GM19099 (cell line): ENCODE results near the gene C19orf12.

Experiments used
- POLR2A ChIP-seq: IDR thresholded peaks from 3 replicates; pipeline ENCODE4 v1.6.1; 2011; ENCODE audit warnings: low read depth; ENCODE audit not compliant: insufficient read length; ENCODE audit errors: extremely low read depth

Gene C19orf12

GRCh38 chr19:29714953-29715700 is at the start of gene C19orf12:
Gene C19orf12, minus strand, starts transcription at chr19:29715261. Its CDS starts 6,848 bp downstream, at chr19:29708413.
- TF ChIP-seq POLR2A, result peak; percentile 85

DNA sequence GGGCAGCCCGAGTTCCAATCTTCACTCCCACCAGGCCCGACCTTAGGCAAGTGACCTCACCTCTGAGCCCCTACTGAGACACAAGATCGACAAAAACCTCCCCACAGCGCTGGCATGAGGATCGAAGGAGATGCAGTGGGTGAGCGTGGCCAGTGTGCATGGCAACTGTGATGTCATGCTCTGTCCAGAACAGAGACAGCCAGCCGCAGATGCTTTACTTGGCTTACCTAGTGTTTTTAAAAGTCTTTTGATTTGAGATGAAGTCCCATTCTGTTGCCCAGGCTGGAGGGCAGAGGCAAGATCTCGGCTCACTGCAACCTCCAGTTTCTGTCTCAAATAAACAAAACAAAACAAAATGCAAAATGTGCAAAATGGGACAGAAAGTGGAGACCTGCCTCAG is 49.3 kb upstream of the C19orf12 start:
- no peak for TF ChIP-seq POLR2A

DNA sequence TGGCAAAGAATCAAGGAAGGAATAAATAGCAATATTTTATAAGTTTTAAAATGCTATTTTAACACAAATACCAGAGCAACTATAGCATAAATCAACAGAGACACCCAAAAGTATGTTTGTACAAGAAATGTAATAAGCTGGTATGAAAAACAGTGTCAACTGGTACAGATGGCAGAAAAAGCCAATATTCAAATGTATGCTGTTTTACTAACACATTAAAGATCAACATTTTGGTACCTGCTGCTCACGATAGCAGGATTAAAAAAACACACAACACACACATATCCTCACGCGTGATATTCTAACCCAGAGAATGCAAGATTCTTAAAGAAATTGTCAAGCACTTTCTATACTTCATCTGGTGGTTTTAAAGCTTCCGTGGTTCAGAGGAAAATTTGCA is 48.1 kb upstream of the C19orf12 start:
- no peak for TF ChIP-seq POLR2A

GRCh38 chr19:29761575-29762232 is 46.6 kb upstream of the C19orf12 start:
- no peak for TF ChIP-seq POLR2A

- TF ChIP-seq POLR2A, result no peak
Measured at GRCh38 chr19:29760752-29761502, 45.9 kb upstream of the C19orf12 start.

DNA sequence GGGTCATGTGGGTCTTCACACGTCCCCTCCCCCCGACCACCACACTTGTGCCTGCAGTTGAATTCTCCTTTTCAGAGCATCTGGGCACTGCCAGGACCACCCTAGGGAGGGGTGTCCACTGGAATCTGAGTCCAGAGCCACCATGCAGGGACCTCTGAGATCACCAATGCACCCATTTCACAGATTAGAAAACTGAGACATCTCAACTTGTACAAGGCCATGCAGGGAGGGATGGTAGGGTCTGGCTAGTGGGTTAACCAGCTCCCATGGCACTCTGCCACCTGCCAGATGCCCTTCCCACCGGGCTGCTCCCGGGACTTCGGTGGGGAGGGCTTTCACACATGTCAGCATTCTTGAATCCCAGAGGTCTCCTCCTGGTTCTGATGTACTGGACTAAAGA is 44.3 kb upstream of the C19orf12 start:
- no peak for TF ChIP-seq POLR2A

- no peak for TF ChIP-seq POLR2A
Measured at GRCh38 chr19:29758863-29759262, 43.8 kb upstream of the C19orf12 start.

DNA sequence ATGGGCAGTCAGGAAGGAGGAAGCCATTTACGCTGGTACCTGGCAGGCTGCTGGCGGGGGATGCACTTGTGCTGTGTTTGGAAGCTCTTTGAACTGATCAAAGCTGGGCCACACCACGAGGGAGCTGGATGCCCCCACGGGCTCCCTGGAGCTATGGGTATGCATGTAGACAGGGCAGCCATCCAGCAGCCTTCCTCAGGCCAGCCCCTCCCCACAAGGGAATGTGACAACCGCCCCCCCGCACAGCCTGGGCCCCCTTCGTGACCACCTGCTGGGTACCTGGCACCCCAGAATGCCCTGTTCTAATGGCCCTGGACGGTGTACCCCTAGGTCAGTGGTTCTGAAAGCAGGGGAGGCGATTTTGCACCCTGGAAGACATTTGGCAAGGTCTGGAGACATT is 42.5 kb upstream of the C19orf12 start:
- no peak for TF ChIP-seq POLR2A

- TF ChIP-seq POLR2A, result no peak
Measured at GRCh38 chr19:29753934-29754305, 38.9 kb upstream of the C19orf12 start.

DNA sequence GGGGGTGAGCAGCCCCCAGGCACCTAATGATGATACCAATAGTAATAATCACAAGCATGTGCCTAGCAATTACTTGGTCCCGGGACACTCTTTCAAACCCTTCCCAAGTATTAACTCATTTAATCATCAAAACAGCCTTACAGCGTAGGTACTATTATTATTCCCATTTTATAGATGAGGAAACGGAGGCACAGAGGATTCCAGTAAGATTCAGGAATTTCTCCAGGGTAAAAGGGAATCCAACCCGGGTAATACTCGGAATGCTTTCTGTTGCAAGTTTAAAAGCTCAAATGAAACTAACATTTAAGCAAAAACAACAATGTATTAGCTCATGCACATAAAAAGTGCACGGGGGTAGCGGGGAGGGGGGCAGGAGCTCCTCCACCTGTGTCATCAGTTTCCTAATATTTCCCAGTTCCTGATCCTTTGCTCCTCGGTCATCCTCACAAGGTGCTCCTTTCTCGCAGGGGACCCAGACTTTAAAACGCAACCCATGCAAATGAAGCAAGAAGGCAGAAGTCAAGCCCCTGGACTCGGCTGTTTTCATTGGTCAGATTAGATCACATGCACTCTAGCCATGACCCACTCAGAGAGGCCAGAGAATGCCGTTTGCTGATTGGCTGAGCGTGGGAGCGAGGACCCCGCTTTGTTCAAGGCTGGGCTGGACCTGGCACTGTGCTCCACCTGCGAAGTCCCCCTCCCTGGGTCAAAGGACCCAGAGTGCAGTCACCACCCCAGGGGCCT is 38.3 kb upstream of the C19orf12 start:
- no peak for TF ChIP-seq POLR2A

GRCh38 chr19:29752450-29753025 is 37.5 kb upstream of the C19orf12 start:
- no peak for TF ChIP-seq POLR2A

DNA sequence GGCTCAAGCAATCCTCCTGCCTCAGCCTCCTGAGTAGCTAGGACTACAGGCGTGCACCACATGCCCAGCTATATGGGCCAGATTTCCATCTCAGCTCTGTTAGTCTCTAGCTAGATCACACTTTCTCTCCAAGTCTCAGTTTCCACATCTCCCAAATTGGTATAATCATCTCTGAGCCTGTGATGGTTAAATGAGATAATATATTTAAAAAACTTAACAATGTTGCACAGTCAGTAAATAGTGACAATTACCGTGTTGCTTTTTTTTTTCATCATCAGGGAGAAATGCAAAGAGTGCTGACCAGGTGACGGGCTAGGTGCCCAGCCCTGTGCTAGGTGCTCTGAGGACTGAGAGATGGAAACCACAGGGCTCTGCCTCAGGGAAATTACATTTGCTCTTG is 36.9 kb upstream of the C19orf12 start:
- TF ChIP-seq POLR2A, result no peak

DNA sequence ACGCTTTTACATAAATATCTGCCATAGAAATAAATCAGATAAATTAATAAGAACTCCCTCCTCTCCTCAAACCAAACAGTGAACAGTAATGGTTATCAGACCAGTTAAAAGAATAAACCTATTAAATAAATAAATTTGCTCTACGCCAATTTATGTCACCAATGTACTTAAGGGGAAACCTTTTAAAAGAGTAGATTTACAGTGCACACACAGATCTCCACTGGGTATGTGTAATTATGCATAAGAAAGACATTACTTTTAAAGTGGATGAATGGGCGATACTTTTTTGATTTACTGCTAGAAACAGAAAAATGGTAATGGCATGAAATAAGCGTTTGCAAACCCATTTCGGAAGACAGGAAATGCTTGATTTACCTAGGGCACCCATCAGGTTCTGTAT is 34.9 kb upstream of the C19orf12 start:
- TF ChIP-seq POLR2A, result no peak

DNA sequence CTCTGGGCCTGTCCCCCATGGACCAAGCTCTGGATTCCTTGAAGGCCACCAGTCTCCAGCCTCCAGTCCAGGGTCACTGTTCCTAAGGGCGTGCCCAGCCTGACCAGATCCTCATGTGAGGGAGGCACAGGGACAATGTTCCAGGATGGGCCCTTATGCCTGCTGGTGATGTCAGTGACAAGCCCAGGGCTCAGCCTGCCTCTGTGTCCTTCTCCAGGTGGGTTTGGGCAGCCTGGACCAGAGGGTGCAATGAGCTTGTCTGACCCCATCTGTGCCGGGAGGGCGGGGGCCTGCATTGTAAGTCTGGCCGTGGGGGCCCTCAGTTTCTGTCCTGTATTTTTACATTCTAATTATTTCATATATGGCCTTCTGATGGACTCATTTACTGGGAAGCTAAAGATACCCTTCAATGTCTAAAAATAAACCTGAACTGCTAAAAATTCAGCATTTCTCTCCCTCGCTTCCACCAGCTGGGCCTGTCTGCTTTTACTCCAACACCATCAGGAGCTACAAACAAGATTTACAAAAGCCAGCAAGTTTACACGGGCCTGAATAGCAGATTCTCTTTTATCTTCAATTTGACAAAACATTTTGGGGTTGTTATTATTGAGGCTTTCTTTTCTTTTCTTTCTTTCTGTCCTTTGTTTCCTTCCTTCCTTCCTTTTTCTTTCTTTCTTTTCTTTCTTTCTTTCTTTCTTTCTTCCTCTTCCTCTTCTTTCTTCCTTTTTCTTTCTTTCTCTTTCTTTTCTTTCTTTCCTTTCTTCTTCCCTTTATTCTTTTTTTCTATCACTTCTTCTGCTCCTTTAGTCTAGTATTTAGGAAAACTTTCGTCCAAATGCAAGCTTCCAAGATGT is 34.2 kb upstream of the C19orf12 start:
- no peak for TF ChIP-seq POLR2A

DNA sequence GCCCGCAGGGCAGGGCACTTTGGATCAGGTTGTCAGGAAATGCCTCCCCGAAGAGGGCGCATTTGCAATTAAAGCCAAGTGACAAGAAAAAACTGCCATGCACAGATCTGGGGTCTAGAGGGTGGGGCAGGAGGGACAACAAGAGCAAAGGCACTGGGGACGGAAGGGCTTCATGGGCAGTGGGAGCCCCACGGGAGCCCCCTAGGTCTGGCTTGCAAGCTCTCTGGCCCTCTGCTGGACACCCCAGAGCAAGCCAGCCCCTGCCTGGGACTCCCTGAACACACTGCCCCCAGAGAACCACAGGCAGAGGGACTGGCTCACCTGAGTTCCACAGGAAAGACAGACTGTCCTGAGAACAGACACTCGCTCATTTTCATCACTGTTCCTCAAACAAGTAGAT is 30.2 kb upstream of the C19orf12 start:
- no peak for TF ChIP-seq POLR2A

DNA sequence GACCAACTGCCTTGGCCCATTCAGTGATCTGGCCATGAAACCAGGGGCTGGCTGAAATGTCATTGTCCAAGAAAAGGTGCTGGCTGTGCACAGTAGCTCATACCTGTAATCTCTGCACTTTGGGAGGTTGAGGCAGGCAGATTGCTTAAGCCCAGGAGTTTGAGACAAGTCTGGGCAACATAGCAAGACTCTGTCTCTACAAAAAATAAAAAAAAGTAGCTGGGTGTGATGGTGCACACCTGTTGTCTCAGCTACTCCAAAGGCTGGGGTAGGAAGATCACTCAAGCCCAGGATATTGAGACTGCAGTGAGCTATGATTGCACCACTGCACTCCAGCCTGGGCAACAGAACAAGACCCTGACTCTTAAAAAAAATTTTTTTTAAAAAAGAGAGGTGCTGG is 28.6 kb upstream of the C19orf12 start:
- no peak for TF ChIP-seq POLR2A
